NCI-H2029 (cell line): ENCODE results near the gene KDM5C.

Source experiments
- DNase-seq: peaks from one replicate; lab custom pipeline; 2025; lab: John Stamatoyannopoulos, UW

KDM5C gene

GRCh38 chrX:53250556-53250955 is 25.5 kb upstream of the KDM5C start:
- DNase-seq: no peak

- DNase-seq: no peak
Measured at GRCh38 chrX:53249408-53250042, 24.5 kb upstream of the KDM5C start.

DNA sequence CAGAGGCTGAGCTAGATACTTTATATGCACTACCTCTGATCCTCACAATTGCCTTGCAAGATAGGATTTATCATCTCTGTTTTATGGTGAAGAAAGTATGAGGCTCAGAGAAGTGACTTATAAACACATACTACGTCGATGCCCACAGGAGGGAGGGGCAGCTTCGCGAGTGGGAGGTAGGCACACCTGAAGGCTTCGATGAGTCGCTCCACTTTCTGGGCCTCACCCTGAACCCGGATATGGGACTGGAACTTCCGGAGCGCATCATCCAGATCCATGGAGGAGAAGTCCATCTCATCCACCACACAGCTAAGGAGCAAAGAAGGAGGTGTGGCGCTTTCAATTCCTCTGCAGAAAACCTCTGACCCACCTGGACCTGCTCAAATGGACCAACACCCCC is 22.9 kb upstream of the KDM5C start:
- DNase-seq: no peak

GRCh38 chrX:53246231-53246630 is 21.2 kb upstream of the KDM5C start:
- DNase-seq: no peak

- no peak for DNase-seq
Measured at GRCh38 chrX:53244610-53245009, 19.6 kb upstream of the KDM5C start.

GRCh38 chrX:53242310-53242709 is 17.3 kb upstream of the KDM5C start:
- no peak for DNase-seq

DNA sequence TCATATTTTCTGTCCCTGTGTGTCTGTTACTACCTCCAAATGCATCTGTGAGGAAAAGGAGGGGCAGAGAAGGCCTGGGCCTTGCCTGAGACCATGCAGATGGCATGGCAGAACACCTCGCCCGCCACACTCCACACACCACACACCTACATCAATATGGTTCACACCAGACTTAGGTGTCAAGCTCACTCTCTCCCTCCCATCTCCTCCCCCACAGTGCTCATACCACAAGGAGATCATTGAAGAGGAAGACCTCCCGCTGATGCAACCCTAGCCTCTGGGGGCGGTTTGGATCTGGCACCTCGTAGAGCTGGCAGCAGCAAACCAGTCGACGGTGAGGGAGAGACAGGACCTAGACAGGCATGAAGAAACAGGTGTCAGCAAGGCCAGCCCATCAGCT is 16.6 kb upstream of the KDM5C start:
- no peak for DNase-seq

- no peak for DNase-seq
Measured at GRCh38 chrX:53239474-53239873, 14.5 kb upstream of the KDM5C start.

DNA sequence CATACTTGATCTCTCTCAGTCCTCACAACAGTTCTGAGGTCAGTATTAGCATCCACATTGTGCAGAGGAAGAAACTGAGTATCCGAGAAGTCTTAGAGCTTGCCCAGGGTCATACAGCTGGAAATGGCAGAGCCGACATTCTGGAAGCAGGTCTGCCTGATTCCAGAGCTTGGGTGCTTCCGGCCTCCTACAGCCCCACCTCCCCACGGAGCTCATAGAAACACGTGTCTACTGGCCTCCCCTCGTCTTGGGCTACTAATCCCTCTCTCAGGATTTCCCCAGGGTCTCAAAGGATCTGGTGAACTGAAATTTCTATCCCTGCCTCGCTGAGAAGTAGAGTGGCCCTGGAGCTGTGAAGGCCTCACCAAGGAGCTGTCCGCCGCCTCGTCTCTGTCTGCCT is 12.0 kb upstream of the KDM5C start:
- DNase-seq: no peak

- DNase-seq: no peak
Measured at GRCh38 chrX:53236025-53236679, 11.1 kb upstream of the KDM5C start.

DNA sequence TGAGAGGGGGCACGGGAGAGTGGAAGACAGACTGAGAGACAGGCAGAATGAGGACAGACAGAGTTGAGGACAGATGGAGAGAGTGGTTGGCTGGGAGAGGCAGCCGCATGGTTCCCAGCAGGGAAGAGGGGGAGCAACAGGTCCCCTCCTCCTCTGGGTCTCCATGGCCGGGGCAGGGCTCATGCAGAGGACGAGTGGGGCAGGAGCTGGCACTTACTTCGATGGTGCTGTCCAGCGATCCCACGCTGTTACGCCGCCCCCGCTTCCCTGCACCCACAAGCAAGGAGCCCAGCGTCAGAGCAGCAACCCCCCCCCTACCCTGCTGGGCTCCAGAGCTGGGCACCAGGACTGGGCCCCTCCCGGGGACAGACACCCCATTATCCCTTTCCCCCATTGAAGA is 10.6 kb upstream of the KDM5C start:
- no peak for DNase-seq

GRCh38 chrX:53234484-53234883 is 9.5 kb upstream of the KDM5C start:
- DNase-seq: no peak

DNA sequence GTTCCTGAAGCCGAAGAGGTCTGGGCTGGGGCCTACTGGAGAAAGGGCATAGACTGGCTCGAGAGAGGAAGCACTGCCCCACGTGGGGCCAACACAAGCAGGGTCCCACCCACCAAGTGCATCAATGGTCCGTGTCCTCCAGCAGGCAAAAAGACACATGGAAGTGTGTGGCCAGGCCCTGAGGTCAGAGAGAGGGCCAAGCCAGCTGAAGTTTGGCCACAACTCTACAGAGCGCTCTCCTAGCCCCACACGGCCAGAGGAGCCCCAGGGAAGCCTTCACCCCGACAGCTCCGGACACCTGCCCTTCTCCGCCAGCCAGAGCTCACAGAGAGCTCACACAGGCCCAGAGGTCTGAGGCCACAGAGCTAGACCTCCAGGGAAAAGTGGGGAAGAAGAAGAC is 8.5 kb upstream of the KDM5C start:
- DNase-seq: no peak

- DNase-seq: no peak
Measured at GRCh38 chrX:53230116-53230515, 5.1 kb upstream of the KDM5C start.

GRCh38 chrX:53227224-53227765 is 2.3 kb upstream of the KDM5C start:
- DNase-seq: no peak

GRCh38 chrX:53223955-53224859 is 800 bp downstream of the KDM5C start:
- DNase-seq: no peak

DNA sequence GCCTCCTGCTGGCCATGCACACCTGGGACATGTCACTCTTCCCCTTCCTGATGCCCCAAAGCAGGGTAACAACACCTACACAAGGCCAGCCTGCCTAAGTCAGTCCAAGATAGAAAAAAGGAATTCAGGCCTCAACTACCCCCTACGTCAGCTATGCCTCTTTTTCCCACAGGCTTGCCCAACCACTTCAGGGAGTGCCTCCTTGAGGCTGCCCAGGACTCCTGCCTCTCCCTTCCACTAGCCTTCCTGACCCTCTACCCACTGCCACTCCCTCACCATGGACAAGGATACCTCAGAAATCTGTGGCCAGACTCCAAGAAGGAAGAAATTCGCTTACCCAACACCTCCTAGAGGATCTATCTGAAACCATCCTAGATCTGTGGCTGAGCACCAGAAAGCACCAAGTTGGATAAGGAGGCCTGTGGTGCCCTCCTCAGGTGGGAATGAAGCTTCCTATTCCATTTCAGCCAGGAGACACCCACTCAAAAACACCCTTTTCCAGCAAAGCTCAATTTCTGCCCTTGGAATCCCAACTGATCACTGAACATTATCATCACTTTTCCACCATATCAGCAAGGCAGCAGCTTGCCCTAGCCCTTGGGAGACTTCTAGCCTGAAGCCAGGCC is 1.8 kb downstream of the KDM5C start:
- DNase-seq: no peak

DNA sequence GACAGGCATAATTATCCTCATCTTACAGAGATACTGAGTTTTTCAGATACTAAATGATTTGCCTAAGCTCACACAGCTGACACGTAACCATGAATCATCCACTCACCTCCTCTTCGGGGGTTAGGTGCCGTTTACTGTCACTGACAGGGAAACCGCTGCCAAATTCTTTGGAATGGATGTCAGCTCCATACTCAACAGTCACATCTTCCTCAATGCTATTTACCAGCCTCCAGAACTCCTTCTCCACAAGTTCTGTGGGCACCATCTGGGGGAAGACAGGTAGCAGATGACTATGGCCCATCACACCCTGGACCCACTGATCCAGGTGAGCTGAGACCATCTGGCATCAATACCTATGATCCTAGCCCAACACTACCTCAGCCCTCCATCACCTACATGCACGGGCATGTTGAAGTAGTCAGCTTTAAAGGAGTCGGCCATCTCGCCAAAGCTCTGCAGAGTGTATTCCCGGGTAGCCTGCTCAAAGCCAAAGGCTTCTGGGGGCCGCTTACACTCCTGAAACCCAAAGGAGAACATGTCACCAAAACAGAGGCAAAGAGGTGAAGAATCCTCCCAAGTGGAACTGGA is 13.5 kb downstream of the KDM5C start:
- no peak for DNase-seq

DNA sequence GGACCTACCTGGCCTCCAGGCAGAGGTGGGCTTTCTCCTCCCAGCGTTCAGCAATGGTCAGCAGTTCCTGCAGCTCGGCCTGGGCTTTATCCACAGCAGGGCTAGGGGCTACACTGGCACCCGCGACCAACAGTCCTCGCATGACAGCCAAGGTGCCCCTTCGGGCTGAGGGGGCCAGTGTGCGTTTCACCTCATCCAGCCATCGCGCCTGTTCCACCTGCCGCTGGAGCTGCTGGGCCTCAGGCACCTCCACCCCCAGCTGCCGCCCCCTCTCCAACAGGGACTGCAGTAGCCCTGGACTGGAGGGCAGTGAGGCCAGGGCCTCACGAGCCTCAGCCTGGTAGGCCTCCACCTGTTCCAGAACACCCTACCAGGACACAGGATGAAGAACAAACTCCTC is 28.3 kb downstream of the KDM5C start:
- DNase-seq: no peak

DNA sequence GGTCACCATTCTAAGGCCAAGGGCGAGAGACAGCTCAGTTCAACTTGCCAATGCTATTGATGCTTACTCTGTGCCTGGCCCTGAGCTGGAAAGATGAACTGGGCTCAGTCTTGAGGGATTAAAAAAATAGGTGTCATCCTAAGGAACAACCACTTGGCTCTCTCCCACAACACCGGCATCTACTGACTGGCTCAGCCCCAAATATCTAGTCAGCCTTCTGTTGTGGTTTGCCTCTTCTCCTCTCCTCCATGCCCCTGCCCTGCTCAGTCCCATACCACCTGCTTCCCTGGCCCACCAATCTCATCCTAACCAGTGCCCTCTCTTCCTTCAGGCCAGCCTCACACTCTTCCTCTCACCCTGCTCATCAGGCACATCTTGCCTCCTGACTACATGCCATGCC is 29.6 kb downstream of the KDM5C start:
- DNase-seq: no peak

GRCh38 chrX:53194308-53194707 is 30.7 kb downstream of the KDM5C start:
- DNase-seq: no peak

DNA sequence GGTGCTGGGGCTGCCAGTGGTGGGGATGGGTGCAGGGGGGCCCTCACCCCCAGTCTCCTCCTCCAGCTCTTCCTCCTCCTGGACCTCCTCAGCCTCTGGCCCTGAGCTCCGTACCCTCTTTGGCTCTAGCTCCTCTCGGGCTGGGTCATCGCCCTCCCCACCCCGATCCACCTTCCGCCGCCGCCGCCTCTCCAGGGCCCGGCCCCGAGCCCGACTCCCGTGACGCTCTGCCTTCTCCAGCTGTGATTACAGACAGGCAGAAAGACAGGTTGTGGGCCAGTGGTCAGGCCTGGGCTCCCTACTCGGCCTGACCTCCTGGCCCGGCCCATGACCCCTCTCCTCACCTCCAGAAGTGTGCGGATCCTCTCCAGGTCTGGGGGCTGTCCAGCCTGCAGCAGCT is 31.9 kb downstream of the KDM5C start:
- no peak for DNase-seq
